Smooth muscle cell (in vitro differentiated cells): Measurements from ENCODE around the gene DMWD. TPM values are rescaled to one million over a fixed set of nuclear protein-coding genes. Genes with fewer than 3 reads are reported as not detected.
A peak's percentile ranks its signal among the peaks of the same experiment; 100 is the strongest.

Experiments used
- DNase-seq: peaks from one replicate; lab custom pipeline; 2025; ENCODE audit not compliant: unreplicated experiment; lab: John Stamatoyannopoulos, UW
- H2AFZ ChIP-seq: fragments of 200-600 bp; sonication (generic); 2 replicates; pipeline ENCODE4 v1.6.0; 2016; ENCODE audit warnings: antibody characterized with exemption, low read depth, mild to moderate bottlenecking
- H3F3A ChIP-seq: fragments of 200-600 bp; sonication (generic); 2 replicates; pipeline ENCODE4 v1.6.0; 2017; ENCODE audit warnings: antibody characterized with exemption, low read depth
- H3K27ac ChIP-seq: fragments of 200-600 bp; sonication (generic); 2 replicates; pipeline ENCODE4 v1.5.1; 2016; ENCODE audit warnings: low read depth, mild to moderate bottlenecking
- H3K27me3 ChIP-seq: fragments of 200-600 bp; sonication (generic); 2 replicates; pipeline ENCODE4 v1.6.1; 2016; ENCODE audit warnings: low read depth, mild to moderate bottlenecking
- H3K36me3 ChIP-seq: fragments of 200-600 bp; sonication (generic); 2 replicates; pipeline ENCODE4 v1.5.1; 2016; ENCODE audit warnings: low read depth
- H3K4me1 ChIP-seq: fragments of 200-600 bp; sonication (generic); 2 replicates; pipeline ENCODE4 v1.5.1; 2016; ENCODE audit warnings: low read depth
- H3K4me2 ChIP-seq: fragments of 200-600 bp; sonication (generic); 2 replicates; pipeline ENCODE4 v1.6.0; 2016; ENCODE audit warnings: mild to moderate bottlenecking
- H3K4me3 ChIP-seq: fragments of 200-600 bp; sonication (generic); 2 replicates; pipeline ENCODE4 v1.5.1; 2016; ENCODE audit warnings: mild to moderate bottlenecking
- H3K79me2 ChIP-seq: fragments of 200-600 bp; sonication (generic); 2 replicates; pipeline ENCODE4 v1.6.0; 2016; ENCODE audit warnings: low read depth, mild to moderate bottlenecking
- H3K9ac ChIP-seq: fragments of 200-600 bp; sonication (generic); 2 replicates; pipeline ENCODE4 v1.6.0; 2016; ENCODE audit warnings: low read depth
- H3K9me3 ChIP-seq: fragments of 200-600 bp; sonication (generic); replicated peaks from 2 replicates; pipeline ENCODE4 v1.5.1; 2016; ENCODE audit warnings: low read depth
- H4K20me1 ChIP-seq: fragments of 200-600 bp; sonication (generic); 2 replicates; pipeline ENCODE4 v1.6.0; 2016; ENCODE audit warnings: low read depth
- CTCF ChIP-seq: fragments of 200-600 bp; sonication (generic); IDR thresholded peaks from 2 replicates; pipeline ENCODE4 v1.5.1; 2017; ENCODE audit warnings: borderline replicate concordance, mild to moderate bottlenecking, antibody characterized with exemption; ENCODE audit not compliant: insufficient read depth, poor library complexity, severe bottlenecking
- WGBS: methylation state at CpG from one replicate; pipeline ENCODE4 v1.1.7; 2016; ENCODE audit warnings: low lambda C conversion rate; 5-methylcytosine and 5-hydroxymethylcytosine counted together
- polyA plus RNA-seq: library from polyadenylated mRNA; unstranded; fragments of >200 nt; fragmentation: Nextera tagmentation; extraction: Ambion mirVana; gene quantifications from 2 replicates; pipeline ENCODE4 v1.2.1, GENCODE V29; 2016
- total RNA-seq: library from RNA; depleted of rRNA; stranded (reverse); fragments of >200 nt; gene quantifications from 2 replicates; pipeline ENCODE4 v1.2.3, GENCODE V29; 2014

The DMWD gene
- total and polyA plus RNA-seq, 2 experiments from 2014 or later, result 16.1 to 57.6 TPM

GRCh38 chr19:45817010-45817724 lies 24.5 kb upstream of the DMWD start:
- H3K9me3 ChIP-seq, result no peaks in the 10 kb centered on the region
- H3K4me1 ChIP-seq, result peaks cover 13% of the 10 kb centered on the region
- no peak overlapping the region for H2AFZ ChIP-seq
- H3K4me3 ChIP-seq, result no peak overlapping the region
- H3F3A ChIP-seq, result no peaks in the 10 kb centered on the region
- H4K20me1 ChIP-seq, result no peaks in the 10 kb centered on the region
- no peaks in the 10 kb centered on the region for H3K36me3 ChIP-seq
- 24% methylated on average over 24 of the region's 24 CpGs for WGBS
- H3K4me2 ChIP-seq, result peak overlapping the region; percentile 93
- no peak overlapping the region for H3K27ac ChIP-seq
- no peaks in the 10 kb centered on the region for H3K79me2 ChIP-seq
- peak; percentile 92 for DNase-seq
- no peak overlapping the region for H3K9ac ChIP-seq
- TF ChIP-seq CTCF, result peak; percentile 90
- no peaks in the 10 kb centered on the region for H3K27me3 ChIP-seq

GRCh38 chr19:45816236-45817009 lies 23.8 kb upstream of the DMWD start:
- Histone ChIP-seq H4K20me1 (no peaks in the 10 kb centered on the region), H3K79me2 (no peaks in the 10 kb centered on the region), H3K4me2 (peak overlapping the region; percentile 93), H3K4me1 (peaks cover 13% of the 10 kb centered on the region), H3K36me3 (no peaks in the 10 kb centered on the region), H3F3A (no peaks in the 10 kb centered on the region), H2AFZ (no peak overlapping the region), H3K9ac (no peak overlapping the region), H3K4me3 (peak overlapping the region; percentile 69), H3K27ac (peak overlapping the region; percentile 4), H3K27me3 (no peaks in the 10 kb centered on the region), H3K9me3 (no peaks in the 10 kb centered on the region)
- TF ChIP-seq CTCF, result no peak
- DNase-seq, result no peak
- 58% methylated on average over 17 of the region's 18 CpGs for WGBS

- Histone ChIP-seq H3K27me3 (no peaks in the 10 kb centered on the region), H3K9ac (peak overlapping the region; percentile 22), H3K4me3 (peak overlapping the region; percentile 69), H3K9me3 (no peaks in the 10 kb centered on the region), H3K36me3 (no peaks in the 10 kb centered on the region), H3K79me2 (no peaks in the 10 kb centered on the region), H3F3A (no peaks in the 10 kb centered on the region), H4K20me1 (no peaks in the 10 kb centered on the region), H3K27ac (peak overlapping the region; percentile 4), H2AFZ (no peak overlapping the region), H3K4me1 (peaks cover 13% of the 10 kb centered on the region), H3K4me2 (peak overlapping the region; percentile 93)
- WGBS, result 0% methylated on average over 17 of the region's 44 CpGs
- TF ChIP-seq CTCF, result no peak
- no peak for DNase-seq
These were observed 23.0 kb upstream of the DMWD start for GRCh38 chr19:45815481-45816216.
